Sigmoid colon (tissue), 7 donors: Measurements from ENCODE around the gene SLC9A9. TPM values are rescaled to one million over a fixed set of nuclear protein-coding genes. Genes with fewer than 3 reads are reported as not detected.

Experiments
- DNase-seq: peaks from one replicate; pipeline ENCODE4 v3.0.0-alpha.2; 2019
- H3K27ac ChIP-seq, 4 donors: fragments of 200-600 bp; sonication (generic); one replicate each; pipeline ENCODE4 v1.5.1; 2016 to 2019; ENCODE audit warnings: mild to moderate bottlenecking in 1 of 4
- H3K27me3 ChIP-seq, 3 donors: fragments of 200-600 bp; sonication (generic); one replicate each; pipeline ENCODE4 v1.5.1; 2019; ENCODE audit warnings: mild to moderate bottlenecking in 1 of 3
- H3K36me3 ChIP-seq, 4 donors: fragments of 200-600 bp; sonication (generic); one replicate each; pipeline ENCODE4 v1.5.1; 2016 to 2019
- H3K4me1 ChIP-seq, 4 donors: fragments of 200-600 bp; sonication (generic); one replicate each; pipeline ENCODE4 v1.5.1; 2017 to 2019
- H3K4me3 ChIP-seq, 4 donors: fragments of 200-600 bp; sonication (generic); one replicate each; pipeline ENCODE4 v1.5.1; 2017 to 2019; ENCODE audit warnings: mild to moderate bottlenecking in 2 of 4, moderate library complexity in 1 of 4
- H3K9me3 ChIP-seq, 4 donors: fragments of 200-600 bp in 3 of 4; sonication (generic) in 3 of 4; one replicate each; pipeline versions ENCODE4 v1.5.1 to v1.6.1; 2013 to 2019
- CTCF ChIP-seq, 4 experiments: fragments of 450-650 bp in 3 of 4; fragments of 200-600 bp in 1 of 4; IDR thresholded peaks; one replicate each; pipeline ENCODE4 v1.5.1; 2016 to 2019; ENCODE audit warnings: antibody characterized with exemption in 4 of 4, mild to moderate bottlenecking in 3 of 4, moderate library complexity in 2 of 4
- EP300 ChIP-seq, 4 donors: sonication (generic); formaldehyde crosslinking; IDR thresholded peaks; one replicate each; pipeline ENCODE4 v1.6.1; 2017; ENCODE audit warnings: antibody characterized with exemption in 4 of 4
- POLR2A ChIP-seq, 2 donors: fragments of 450-650 bp; IDR thresholded peaks; one replicate each; pipeline ENCODE4 v1.6.1; 2016; ENCODE audit warnings: antibody characterized with exemption in 2 of 2, mild to moderate bottlenecking in 2 of 2, moderate library complexity in 2 of 2
- POLR2AphosphoS5 ChIP-seq, 4 donors: sonication (generic); formaldehyde crosslinking; IDR thresholded peaks; one replicate each; pipeline ENCODE4 v1.6.1; 2017; ENCODE audit warnings: antibody characterized with exemption in 4 of 4
- WGBS, 2 donors: extraction: QIAGEN DNeasy Blood & Tissue Kit; methylation state at CpG; one replicate each; pipeline ENCODE4 v1.1.7; 2013; 5-methylcytosine and 5-hydroxymethylcytosine counted together
- intact Hi-C: fragments of 100-400 bp; cut with DNase I; formaldehyde crosslinking; loops from one replicate; pipeline ENCODE4 v1.15.1; 2023
- polyA plus RNA-seq, 3 donors: library from polyadenylated mRNA; stranded (reverse); fragments of 200-250 nt; gene quantifications; one replicate each; pipeline ENCODE4 v1.2.3, GENCODE V29; 2013
- total RNA-seq, 4 donors: library from RNA; depleted of rRNA; stranded (reverse); fragments of >200 nt; gene quantifications; one replicate each; pipeline ENCODE4 v1.1.0, GENCODE V29; 2016
- donor health status: healthy with polysubstance abuse.
- donor health status: Bipolar disorder and iron deficiency.
- donor health status: healthy.

The SLC9A9 gene
- total and polyA plus RNA-seq, 7 donors = 2.4 to 29.9 (median 18.9) TPM

GRCh38 chr3:143538061-143538460 lies 310.2 kb downstream of the SLC9A9 start:
- TF ChIP-seq CTCF (IDR thresholded peaks at IDR 0.05) = no peak
- no peak for TF ChIP-seq EP300 (IDR thresholded peaks at IDR 0.05)
- no peak for TF ChIP-seq POLR2AphosphoS5 (IDR thresholded peaks at IDR 0.05)
- no peak for TF ChIP-seq POLR2A (IDR thresholded peaks at IDR 0.05)
- Histone ChIP-seq H3K4me3 (no peak overlapping the region), H3K4me1 (peaks cover 0 to 35% (median 30%) of the 10 kb centered on the region in 4 donors), H3K9me3 (no peaks in the 10 kb centered on the region), H3K36me3 (no peaks in the 10 kb centered on the region), H3K27ac (peak overlapping the region in 3 of 4 donors; percentile 38 to 63 (median 48)), H3K27me3 (no peaks in the 10 kb centered on the region)
- intact Hi-C loops = no loop called here
- WGBS, 2 donors = 88 to 98% methylated on average over 1 of the region's 1 CpG
- no peak for DNase-seq

GRCh38 chr3:143536817-143537535 lies 311.3 kb downstream of the SLC9A9 start:
- intact Hi-C loops = no loop called here
- TF ChIP-seq CTCF (IDR thresholded peaks at IDR 0.05) (no peak), POLR2A (IDR thresholded peaks at IDR 0.05) (no peak), EP300 (IDR thresholded peaks at IDR 0.05) (no peak), POLR2AphosphoS5 (IDR thresholded peaks at IDR 0.05) (peak in 1 of 4 donors; percentile 26)
- Histone ChIP-seq H3K27me3 (no peaks in the 10 kb centered on the region), H3K27ac (peak overlapping the region in 3 of 4 donors; percentile 25 to 48 (median 38)), H3K4me1 (peaks cover 0 to 35% (median 30%) of the 10 kb centered on the region in 4 donors), H3K9me3 (no peaks in the 10 kb centered on the region), H3K36me3 (no peaks in the 10 kb centered on the region), H3K4me3 (no peak overlapping the region)
- WGBS, 2 donors = 69 to 71% methylated on average over 3 of the region's 3 CpGs
- no peak for DNase-seq

GRCh38 chr3:143535994-143536784 lies 312.1 kb downstream of the SLC9A9 start:
- no peaks in the 10 kb centered on the region for H3K27me3 ChIP-seq
- H3K36me3 ChIP-seq = no peaks in the 10 kb centered on the region
- DNase-seq = no peak
- peak overlapping the region in 2 of 4 donors; percentile 25 to 48 for H3K27ac ChIP-seq
- no peak overlapping the region for H3K4me3 ChIP-seq
- WGBS, 2 donors = 70 to 77% methylated on average over 3 of the region's 3 CpGs
- peaks cover 0 to 35% (median 30%) of the 10 kb centered on the region in 4 donors for H3K4me1 ChIP-seq
- intact Hi-C loops = no loop called here
- TF ChIP-seq CTCF (IDR thresholded peaks at IDR 0.05) = no peak
- no peak for TF ChIP-seq POLR2A (IDR thresholded peaks at IDR 0.05)
- no peak for TF ChIP-seq POLR2AphosphoS5 (IDR thresholded peaks at IDR 0.05)
- TF ChIP-seq EP300 (IDR thresholded peaks at IDR 0.05) = no peak
- H3K9me3 ChIP-seq = no peaks in the 10 kb centered on the region

GRCh38 chr3:143533391-143533790 lies 314.9 kb downstream of the SLC9A9 start:
- intact Hi-C loops = no loop called here
- TF ChIP-seq POLR2AphosphoS5 (IDR thresholded peaks at IDR 0.05) (no peak), POLR2A (IDR thresholded peaks at IDR 0.05) (no peak), EP300 (IDR thresholded peaks at IDR 0.05) (no peak), CTCF (IDR thresholded peaks at IDR 0.05) (no peak)

More at GRCh38 chr3:143533391-143533790, 314.9 kb downstream of the SLC9A9 start:
- no peaks in the 10 kb centered on the region for H3K9me3 ChIP-seq
- peaks cover 0 to 25% (median 24%) of the 10 kb centered on the region in 4 donors for H3K4me1 ChIP-seq
- no peak overlapping the region for H3K4me3 ChIP-seq
- no peak overlapping the region for H3K27ac ChIP-seq
- no peaks in the 10 kb centered on the region for H3K36me3 ChIP-seq
- H3K27me3 ChIP-seq = no peaks in the 10 kb centered on the region
- DNase-seq = no peak
